HG02973 (cell line): ENCODE data around the gene CALML4.
"Not testable (repeated sequence)": the region's sequence is repeated elsewhere in the genome, so short reads cannot be mapped to it uniquely, and the experiment has no call there.

Experiments used
- ATAC-seq: cut with Tn5 transposase; IDR thresholded peaks from one replicate; pipeline ENCODE4 v1.9.1; 2021; ENCODE audit warnings: moderate library complexity; ENCODE audit not compliant: unreplicated experiment

Gene CALML4

DNA sequence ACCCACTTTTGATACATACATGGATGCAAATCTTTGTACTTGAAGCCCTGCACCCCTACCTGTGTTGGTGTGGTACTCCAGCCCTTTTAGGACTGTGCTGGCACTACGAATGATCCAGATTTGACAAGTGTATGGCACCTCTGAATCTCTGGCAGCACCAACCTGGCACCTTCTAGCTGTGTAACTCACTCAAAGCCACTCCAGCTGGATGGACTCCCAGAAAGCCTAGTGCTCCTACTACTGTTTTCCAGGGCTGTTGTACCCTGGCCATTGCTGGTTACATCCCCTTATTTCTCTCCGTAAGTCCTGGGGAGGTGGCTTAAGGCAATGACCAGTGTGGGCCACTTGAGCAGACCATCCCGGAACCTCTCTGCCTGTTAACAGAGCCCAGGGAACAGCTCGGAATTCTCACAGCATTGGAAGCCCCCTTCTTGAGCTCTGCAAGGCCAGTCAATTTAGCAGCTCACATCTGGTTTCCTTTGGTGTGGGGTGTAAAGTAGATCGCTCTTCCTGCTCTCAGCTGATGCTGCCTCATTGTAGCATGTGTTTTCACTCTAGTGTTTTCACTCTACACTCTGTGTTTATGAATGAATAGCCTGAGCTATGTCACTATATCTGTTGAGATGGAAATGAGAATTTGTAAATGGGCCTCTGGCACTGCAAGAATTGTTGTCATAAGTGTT, 12.2 kb downstream of the CALML4 start:
- no peak for ATAC-seq

DNA sequence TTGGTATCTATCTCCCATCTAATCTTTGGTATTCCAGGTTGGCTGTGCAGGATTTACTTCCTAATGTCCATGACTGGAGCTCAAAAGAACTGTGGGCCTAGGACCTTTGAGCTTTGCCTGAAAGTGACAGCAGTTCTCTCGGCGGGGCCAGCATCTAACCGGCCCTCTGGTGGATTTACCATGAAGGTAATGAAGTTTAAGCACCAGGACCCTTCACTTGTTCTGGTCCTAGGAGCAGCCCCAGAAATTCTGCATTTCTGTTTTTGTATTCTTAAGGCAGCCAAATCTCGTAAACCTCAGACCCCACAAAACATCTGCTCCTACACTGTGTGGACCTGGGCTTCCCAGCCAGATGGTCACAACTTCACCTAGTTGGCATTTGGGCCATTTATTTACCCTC, 13.0 kb downstream of the CALML4 start:
- no peak for ATAC-seq

GRCh38 chr15:68191555-68191954, 13.6 kb downstream of the CALML4 start:
- no peak for ATAC-seq

GRCh38 chr15:68190048-68190447, 15.1 kb downstream of the CALML4 start:
- no peak for ATAC-seq

DNA sequence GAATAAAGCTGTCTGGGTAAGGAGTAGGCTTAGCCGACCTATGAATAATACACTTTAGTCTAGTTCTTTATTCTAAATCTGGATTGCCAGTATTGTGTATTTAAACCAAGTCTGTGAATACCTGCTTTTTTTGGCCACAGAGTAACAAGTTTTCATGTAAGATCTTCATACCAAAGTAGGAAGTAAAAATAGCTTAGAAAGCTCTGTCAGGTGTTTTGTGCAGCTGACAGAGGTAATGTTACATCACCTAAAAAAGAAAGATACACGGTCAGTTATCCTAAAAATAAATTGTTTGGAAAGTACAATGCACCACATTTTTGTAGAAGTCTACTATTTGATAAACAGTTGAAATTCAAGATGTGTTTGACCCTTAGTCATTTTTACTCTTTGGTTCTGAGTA, 16.5 kb downstream of the CALML4 start:
- ATAC-seq, result no peak

GRCh38 chr15:68187559-68187958, 17.6 kb downstream of the CALML4 start:
- no peak for ATAC-seq

GRCh38 chr15:68186671-68187397, 18.3 kb downstream of the CALML4 start:
- ATAC-seq, result no peak

- ATAC-seq, result no peak
These were observed 20.3 kb downstream of the CALML4 start for GRCh38 chr15:68184616-68185480.

- ATAC-seq, result no peak
These were observed 21.4 kb downstream of the CALML4 start for GRCh38 chr15:68183616-68184315.

DNA sequence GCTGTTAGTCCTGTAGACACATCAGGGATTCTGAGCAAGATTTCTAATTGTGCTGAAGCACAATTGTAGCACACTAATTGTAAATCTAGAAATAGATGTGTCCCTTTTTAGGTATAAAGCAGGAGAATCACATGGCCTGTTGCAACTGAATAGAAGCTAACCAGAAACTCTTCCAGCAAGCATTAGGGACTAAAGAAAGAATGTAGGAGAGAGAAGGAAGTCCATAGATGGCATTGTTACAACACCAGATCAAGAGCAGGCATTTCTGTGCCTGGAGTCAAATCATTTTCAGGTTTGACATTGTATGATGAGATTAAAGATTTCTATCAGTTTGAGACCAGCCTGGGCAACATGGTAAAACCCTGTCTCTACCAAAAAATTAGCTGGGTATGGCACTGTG, 27.4 kb downstream of the CALML4 start:
- ATAC-seq, result no peak

- ATAC-seq, result no peak
These were observed 28.5 kb downstream of the CALML4 start for GRCh38 chr15:68176601-68177000.

GRCh38 chr15:68175526-68175925, 29.6 kb downstream of the CALML4 start:
- no peak for ATAC-seq

DNA sequence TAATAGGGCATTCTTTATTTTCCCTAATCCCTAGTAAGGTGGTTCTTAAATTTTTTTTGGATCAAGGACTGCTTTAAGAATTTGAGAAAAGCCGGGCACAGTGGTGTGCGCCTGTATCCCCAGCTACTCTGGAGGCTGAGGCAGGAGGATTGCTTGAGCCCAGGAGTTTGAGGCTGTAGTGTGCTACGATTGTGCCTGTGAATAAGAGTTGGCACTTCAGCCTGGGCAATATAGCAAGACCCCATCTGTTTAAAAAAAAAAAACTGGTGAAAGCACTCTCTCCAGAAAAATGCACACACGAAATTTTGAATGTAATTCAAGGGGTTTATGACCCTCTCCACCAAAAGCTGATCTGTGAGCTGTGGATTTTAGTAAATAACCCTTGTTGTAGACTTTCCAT, 32.0 kb downstream of the CALML4 start:
- no peak for ATAC-seq

- not testable (repeated sequence) for ATAC-seq
These were observed 33.1 kb downstream of the CALML4 start for GRCh38 chr15:68172037-68172436.

DNA sequence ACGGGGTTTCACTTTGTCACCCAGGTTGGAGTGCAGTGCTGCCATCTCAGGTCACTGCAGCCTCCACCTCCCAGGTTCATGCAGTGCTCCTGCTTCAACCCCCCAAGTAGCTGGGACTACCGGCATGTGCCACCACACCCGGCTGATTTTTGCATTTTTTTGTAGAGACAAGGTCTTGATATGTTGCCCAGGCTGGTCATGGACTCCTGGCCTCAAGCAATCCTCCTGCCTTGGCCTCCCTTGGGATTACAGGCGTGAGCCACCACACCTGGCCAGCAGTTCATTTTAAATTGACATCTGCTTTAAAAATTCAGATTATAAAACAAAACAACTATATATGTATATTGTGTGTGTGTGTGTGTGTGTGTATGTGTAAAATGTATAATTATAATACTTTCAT, 38.3 kb downstream of the CALML4 start:
- no peak for ATAC-seq

GRCh38 chr15:68163191-68163590, 41.9 kb downstream of the CALML4 start:
- no peak for ATAC-seq

DNA sequence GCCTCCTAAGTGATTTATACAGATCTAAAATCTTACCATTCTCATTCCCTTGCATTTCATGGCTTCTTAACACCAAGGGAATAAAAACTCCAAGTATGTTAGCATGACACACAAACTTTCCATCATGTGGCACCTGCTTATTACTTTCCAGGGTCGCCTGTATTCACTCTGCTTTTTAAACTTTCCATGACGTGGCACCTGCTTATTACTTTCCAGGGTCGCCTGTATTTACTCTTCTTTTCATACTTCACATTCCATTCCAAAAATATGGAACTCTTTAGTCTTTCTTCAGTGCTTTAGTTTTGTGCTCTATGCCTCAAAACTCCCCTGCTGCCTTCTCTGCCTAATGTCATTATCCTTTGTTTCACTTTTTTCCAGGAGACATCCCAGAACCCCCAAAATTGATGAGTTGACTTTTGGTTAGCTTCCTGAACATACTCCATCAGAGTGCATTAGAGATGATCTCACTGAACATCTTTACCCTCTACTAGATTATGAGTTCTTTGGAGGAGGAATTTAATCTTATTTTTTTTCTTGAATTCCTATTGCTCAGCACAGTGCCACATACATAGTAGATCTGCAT, 47.0 kb downstream of the CALML4 start:
- ATAC-seq, result no peak

GRCh38 chr15:68157074-68157473, 48.1 kb downstream of the CALML4 start:
- ATAC-seq, result no peak

DNA sequence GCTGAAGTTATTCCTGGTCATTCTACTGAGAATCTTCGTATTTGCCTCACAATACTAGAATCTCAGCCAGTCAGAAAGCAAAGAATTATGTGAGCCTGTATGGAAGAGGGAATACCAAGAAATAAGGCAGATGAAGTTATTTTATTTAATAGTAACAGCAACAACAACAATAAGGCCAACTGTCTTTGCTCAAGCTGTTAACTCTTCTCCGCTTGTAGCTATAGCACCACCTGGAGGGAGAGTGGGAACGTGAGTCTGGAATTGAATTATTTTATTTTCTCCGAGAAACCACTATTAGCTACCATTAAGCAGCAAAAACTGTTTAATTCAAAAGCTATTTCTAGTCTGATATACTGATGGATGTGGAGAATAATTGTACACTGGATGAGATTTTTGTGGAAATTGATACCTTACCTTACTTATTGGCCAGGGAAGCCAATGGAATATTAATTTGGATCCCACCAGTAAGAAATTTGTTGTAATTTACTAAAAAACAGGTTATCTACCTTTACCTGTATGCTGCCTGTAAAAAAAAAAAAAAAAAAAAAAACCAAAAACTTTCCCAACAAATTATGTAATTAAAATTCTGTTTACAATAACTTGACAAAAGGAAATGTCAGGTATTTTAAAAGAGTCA, 50.1 kb downstream of the CALML4 start:
- no peak for ATAC-seq

DNA sequence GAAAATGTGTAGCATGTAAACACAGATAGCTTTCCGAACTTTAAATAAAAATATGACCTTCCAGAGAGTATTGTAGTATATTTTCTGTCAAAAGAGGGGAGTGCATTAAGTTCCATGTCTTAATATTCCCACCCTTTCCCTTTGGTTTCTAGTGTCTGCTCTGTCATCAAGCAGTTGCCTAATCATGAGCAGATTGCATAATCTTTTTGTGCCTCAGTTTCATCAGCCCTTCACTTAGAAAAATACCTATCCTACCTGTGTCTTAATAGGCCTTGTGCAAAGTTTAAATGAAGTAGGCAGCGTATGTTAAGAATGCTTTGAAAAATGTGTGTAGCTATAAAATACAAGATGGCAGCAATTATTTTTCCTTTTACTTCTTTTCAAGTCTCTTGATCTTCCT, 52.8 kb downstream of the CALML4 start:
- no peak for ATAC-seq
